Spleen (tissue), 11 donors: ENCODE measurements around the gene FXYD2. TPM values are rescaled to one million over a fixed set of nuclear protein-coding genes. Genes with fewer than 3 reads are reported as not detected.
"Not testable (repeated sequence)": the region's sequence is repeated elsewhere in the genome, so short reads cannot be mapped to it uniquely, and the experiment has no call there.

Experiments used
- DNase-seq: peaks from one replicate; pipeline ENCODE4 v3.0.0-alpha.2; 2020
- H3K27ac ChIP-seq, 8 donors: fragments of 200-600 bp; sonication (generic) in 7 of 8; 1 replicate in 4 of 8; 2 replicates in 4 of 8; pipeline versions ENCODE4 v1.5.0 to v1.8.0; 2016 to 2021; ENCODE audit warnings: inconsistent platforms in 4 of 8, mild to moderate bottlenecking in 4 of 8, moderate library complexity in 1 of 8
- H3K27me3 ChIP-seq, 7 donors: fragments of 200-600 bp; sonication (generic) in 6 of 7; replicated peaks in 1 of 7; 1 replicate in 4 of 7; 2 replicates in 3 of 7; pipeline versions ENCODE4 v1.5.0 to v1.8.0; 2016 to 2021; ENCODE audit warnings: inconsistent platforms in 3 of 7, mild to moderate bottlenecking in 1 of 7
- H3K36me3 ChIP-seq, 6 donors: fragments of 200-600 bp; sonication (generic) in 5 of 6; 1 replicate in 4 of 6; 2 replicates in 2 of 6; pipeline versions ENCODE4 v1.5.0 to v1.8.0; 2016 to 2021; ENCODE audit warnings: inconsistent platforms in 2 of 6
- H3K4me1 ChIP-seq, 6 donors: fragments of 200-600 bp; sonication (generic) in 5 of 6; 1 replicate in 3 of 6; 2 replicates in 3 of 6; pipeline versions ENCODE4 v1.5.0 to v1.8.0; 2016 to 2021; ENCODE audit warnings: inconsistent platforms in 3 of 6
- H3K4me3 ChIP-seq, 8 donors: fragments of 200-600 bp; sonication (generic) in 7 of 8; 1 replicate in 4 of 8; 2 replicates in 4 of 8; pipeline versions ENCODE4 v1.5.0 to v1.8.0; 2016 to 2021; ENCODE audit warnings: inconsistent platforms in 4 of 8, mild to moderate bottlenecking in 4 of 8, moderate library complexity in 2 of 8
- H3K9me3 ChIP-seq, 8 donors: fragments of 200-600 bp; sonication (generic) in 7 of 8; 1 replicate in 4 of 8; 2 replicates in 4 of 8; pipeline versions ENCODE4 v1.5.0 to v1.8.0; 2016 to 2021; ENCODE audit warnings: inconsistent platforms in 4 of 8
- CTCF ChIP-seq, 11 experiments: fragments of 200-600 bp in 7 of 11; fragments of 450-650 bp in 4 of 11; sonication (generic) in 4 of 11; IDR thresholded peaks in 8 of 11; conservative IDR thresholded peaks in 3 of 11; 1 replicate in 7 of 11; 2 replicates in 4 of 11; pipeline versions ENCODE4 v1.4.0 to v1.8.0; 2016 to 2021; ENCODE audit warnings: antibody characterized with exemption in 11 of 11, inconsistent platforms in 4 of 11, mild to moderate bottlenecking in 1 of 11
- POLR2A ChIP-seq, 3 donors: fragments of 450-650 bp; IDR thresholded peaks; one replicate each; pipeline ENCODE4 v1.5.1; 2017; ENCODE audit warnings: antibody characterized with exemption in 3 of 3, mild to moderate bottlenecking in 1 of 3
- POLR2AphosphoS5 ChIP-seq, 3 donors: sonication (generic); formaldehyde crosslinking; IDR thresholded peaks; one replicate each; pipeline ENCODE4 v1.5.1; 2017; ENCODE audit warnings: antibody characterized with exemption in 3 of 3
- WGBS, 5 donors: extraction: QIAGEN DNeasy Blood & Tissue Kit in 3 of 5; methylation state at CpG; one replicate each; pipeline versions ENCODE4 v1.1.5 to v1.1.7; 2013 to 2018; 5-methylcytosine and 5-hydroxymethylcytosine counted together
- intact Hi-C: fragments of 100-400 bp; cut with DNase I; formaldehyde crosslinking; loops from one replicate; pipeline ENCODE4 v1.15.0; 2023; ENCODE audit warnings: low total_unique reads
- polyA plus RNA-seq, 3 donors: library from polyadenylated mRNA; stranded (reverse); fragments of 200-250 nt; gene quantifications; one replicate each; pipeline ENCODE4 v1.2.1, GENCODE V29; 2013
- total RNA-seq, 7 donors: library from RNA; depleted of rRNA in 3 of 7; stranded (reverse); fragments of >200 nt in 3 of 7; fragmentation: NEBNext Ultra II Directional in 4 of 7; extraction: Animal tissue kit (Norgen Biotek cat#: 25700) in 4 of 7; gene quantifications; one replicate each; pipeline versions ENCODE4 v1.1.0 to v1.2.1, GENCODE V29; 2016 to 2021
- donor health status: healthy with polysubstance abuse.
- donor health status: DM: no; HTN: no; CAD: no; lungs with moderate emphysema.
- donor health status: DM: no; HTN: no; CAD: no.
- donor health status: Bipolar disorder and iron deficiency.
- donor health status: healthy.
- donor health status: DM: no; HTN: no; CAD: no.
- donor health status: DM: yes; HTN: yes; CAD: no.

FXYD2 gene
- total and polyA plus RNA-seq, 10 donors: 4.7 to 20.0 (median 8.0) TPM

GRCh38 chr11:117869604-117870003, 45.1 kb upstream of the FXYD2 start:
- TF ChIP-seq POLR2AphosphoS5 (IDR thresholded peaks at IDR 0.05): no peak
- no peak for TF ChIP-seq POLR2A (IDR thresholded peaks at IDR 0.05)
- no peak for TF ChIP-seq CTCF (IDR thresholded peaks at IDR 0.05 in 8 of 11, conservative IDR thresholded peaks at IDR 0.05 in 3 of 11)
- Histone ChIP-seq H3K27me3 (peaks cover 0 to 29% (median 0%) of the 10 kb centered on the region in 7 donors), H3K36me3 (no peaks in the 10 kb centered on the region), H3K4me1 (peaks cover 12 to 70% (median 51%) of the 10 kb centered on the region in 6 donors), H3K9me3 (no peaks in the 10 kb centered on the region), H3K27ac (peak overlapping the region in 5 of 8 donors; percentile 11 to 58 (median 25)), H3K4me3 (no peak overlapping the region)
- WGBS, 5 donors: 50 to 80% (median 60%) methylated on average over 4 of the region's 4 CpGs
- intact Hi-C loops: no loop called here
- no peak for DNase-seq

GRCh38 chr11:117868815-117869561, 44.4 kb upstream of the FXYD2 start:
- Histone ChIP-seq H3K9me3 (no peaks in the 10 kb centered on the region), H3K36me3 (no peaks in the 10 kb centered on the region), H3K4me1 (peaks cover 12 to 70% (median 45%) of the 10 kb centered on the region in 6 donors), H3K27me3 (peaks cover 0 to 23% (median 0%) of the 10 kb centered on the region in 7 donors), H3K27ac (peak overlapping the region in 5 of 8 donors; percentile 16 to 58 (median 32)), H3K4me3 (no peak overlapping the region)
- TF ChIP-seq POLR2A (IDR thresholded peaks at IDR 0.05) (no peak), CTCF (IDR thresholded peaks at IDR 0.05 in 8 of 11, conservative IDR thresholded peaks at IDR 0.05 in 3 of 11) (no peak), POLR2AphosphoS5 (IDR thresholded peaks at IDR 0.05) (no peak)
- WGBS, 5 donors: 62 to 84% (median 82%) methylated on average over 14 to 17 of the region's 17 CpGs
- DNase-seq: no peak
- intact Hi-C loops: no loop called here

GRCh38 chr11:117868088-117868487, 43.5 kb upstream of the FXYD2 start:
- intact Hi-C loops: no loop called here
- no peak for DNase-seq
- peaks cover 11 to 62% (median 37%) of the 10 kb centered on the region in 6 donors for H3K4me1 ChIP-seq
- no peak overlapping the region for H3K4me3 ChIP-seq
- H3K9me3 ChIP-seq: no peaks in the 10 kb centered on the region
- TF ChIP-seq POLR2AphosphoS5 (IDR thresholded peaks at IDR 0.05) (no peak), CTCF (IDR thresholded peaks at IDR 0.05 in 8 of 11, conservative IDR thresholded peaks at IDR 0.05 in 3 of 11) (no peak), POLR2A (IDR thresholded peaks at IDR 0.05) (no peak)
- H3K27me3 ChIP-seq: peaks cover 0 to 14% (median 0%) of the 10 kb centered on the region in 7 donors
- no peaks in the 10 kb centered on the region for H3K36me3 ChIP-seq
- H3K27ac ChIP-seq: peak overlapping the region in 1 of 8 donors; percentile 28
- WGBS, 5 donors: 70 to 88% (median 85%) methylated on average over 11 of the region's 11 CpGs

- WGBS, 5 donors: 64 to 82% (median 77%) methylated on average over 5 of the region's 5 CpGs
- Histone ChIP-seq H3K9me3 (no peaks in the 10 kb centered on the region), H3K36me3 (no peaks in the 10 kb centered on the region), H3K27ac (peak overlapping the region in 2 of 8 donors; percentile 7 to 18), H3K4me3 (no peak overlapping the region), H3K4me1 (peaks cover 9 to 62% (median 37%) of the 10 kb centered on the region in 6 donors), H3K27me3 (no peaks in the 10 kb centered on the region)
- DNase-seq: no peak
- intact Hi-C loops: no loop called here
- TF ChIP-seq POLR2A (IDR thresholded peaks at IDR 0.05) (no peak), CTCF (IDR thresholded peaks at IDR 0.05 in 8 of 11, conservative IDR thresholded peaks at IDR 0.05 in 3 of 11) (no peak), POLR2AphosphoS5 (IDR thresholded peaks at IDR 0.05) (no peak)
Observed at GRCh38 chr11:117866526-117866925, 42.0 kb upstream of the FXYD2 start.

- H3K4me3 ChIP-seq, intact Hi-C loops: not testable (repeated sequence)
- 92 to 98% (median 96%) methylated on average over 13 of the region's 13 CpGs for WGBS, 5 donors
Observed at GRCh38 chr11:117865546-117865945, 41.0 kb upstream of the FXYD2 start.

More at GRCh38 chr11:117865546-117865945, 41.0 kb upstream of the FXYD2 start:
- not testable (repeated sequence) for H3K9me3 ChIP-seq, H3K27ac ChIP-seq, DNase-seq, H3K27me3 ChIP-seq, H3K36me3 ChIP-seq
- peaks cover 17 to 67% (median 45%) of the 10 kb centered on the region in 6 donors for H3K4me1 ChIP-seq
